CD4-positive, alpha-beta memory T cell (primary cell): ENCODE data around the gene IRF2BP1. TPM values are rescaled to one million over a fixed set of nuclear protein-coding genes. Genes with fewer than 3 reads are reported as not detected.

Experiments
- CTCF ChIA-PET: fragments of 350-600 bp; sonication (Branson Sonifier 250); formaldehyde crosslinking; loops from one replicate; lab custom pipeline; 2021; ENCODE audit warnings: inconsistent platforms; ENCODE audit not compliant: partially characterized antibody; lab: Charles Lee
- POLR2A ChIA-PET: fragments of 350-600 bp; sonication (Branson Sonifier 250); formaldehyde crosslinking; loops from one replicate; lab custom pipeline; 2021; ENCODE audit not compliant: partially characterized antibody; lab: Charles Lee
- DNase-seq, 5 donors: peaks; one replicate each; pipeline versions ENCODE4 v3.0.0 to v3.0.0-alpha.2; 2020 to 2022; ENCODE audit warnings: mixed read lengths in 1 of 5
- H3K27ac ChIP-seq: one replicate; pipeline ENCODE4 v1.7.0; 2013; ENCODE audit warnings: low read depth, low read length
- H3K27me3 ChIP-seq: 2 replicates; pipeline ENCODE4 v1.7.0; 2013; ENCODE audit warnings: mild to moderate bottlenecking, low read length, moderate library complexity; ENCODE audit not compliant: insufficient read depth
- H3K36me3 ChIP-seq: 2 replicates; pipeline ENCODE4 v1.7.0; 2013; ENCODE audit warnings: mild to moderate bottlenecking, low read length, moderate library complexity; ENCODE audit not compliant: insufficient read depth
- H3K4me1 ChIP-seq: 2 replicates; pipeline ENCODE4 v1.7.0; 2013; ENCODE audit warnings: mild to moderate bottlenecking, low read length, moderate library complexity; ENCODE audit not compliant: insufficient read depth
- H3K4me3 ChIP-seq, 2 donors: one replicate each; pipeline ENCODE4 v1.7.0; 2013; ENCODE audit warnings: low read length in 2 of 2, mild to moderate bottlenecking in 1 of 2
- H3K9me3 ChIP-seq, 2 donors: one replicate each; pipeline ENCODE4 v1.7.0; 2013; ENCODE audit warnings: low read length in 2 of 2, control low read depth in 1 of 2; ENCODE audit not compliant: control insufficient read depth in 1 of 2
- H3K27ac Mint-ChIP-seq, 7 donors: one replicate each; pipeline ENCODE4 v1.8.0; 2020 to 2021; ENCODE audit warnings: mixed read lengths in 7 of 7, mild to moderate bottlenecking in 6 of 7, inconsistent platforms in 3 of 7, moderate library complexity in 3 of 7
- H3K27me3 Mint-ChIP-seq, 2 donors: one replicate each; pipeline ENCODE4 v1.8.0; 2020 to 2021; ENCODE audit warnings: mixed read lengths in 2 of 2
- H3K36me3 Mint-ChIP-seq, 2 donors: one replicate each; pipeline ENCODE4 v1.8.0; 2020 to 2021; ENCODE audit warnings: mixed read lengths in 2 of 2, inconsistent platforms in 1 of 2, mild to moderate bottlenecking in 1 of 2
- H3K4me1 Mint-ChIP-seq, 4 donors: one replicate each; pipeline ENCODE4 v1.8.0; 2020 to 2021; ENCODE audit warnings: mixed read lengths in 4 of 4, mild to moderate bottlenecking in 1 of 4
- H3K4me3 Mint-ChIP-seq, 8 donors: one replicate each; pipeline ENCODE4 v1.8.0; 2020 to 2021; ENCODE audit warnings: mixed read lengths in 8 of 8, mild to moderate bottlenecking in 7 of 8, moderate library complexity in 6 of 8, inconsistent platforms in 3 of 8
- H3K9me3 Mint-ChIP-seq, 8 donors: one replicate each; pipeline ENCODE4 v1.8.0; 2020 to 2021; ENCODE audit warnings: mixed read lengths in 8 of 8, mild to moderate bottlenecking in 5 of 8, inconsistent platforms in 3 of 8, moderate library complexity in 1 of 8
- intact Hi-C: fragments of 100-400 bp; cut with micrococcal nuclease; formaldehyde crosslinking; loops from one replicate; pipeline ENCODE4 v1.15.1; 2023
- polyA plus RNA-seq, 2 donors: library from polyadenylated mRNA; unstranded; fragments of 300-500 nt; fragmentation: Illumina TruSeq; gene quantifications; one replicate each; pipeline ENCODE4 v1.2.3, GENCODE V29; 2021
- total RNA-seq, 2 experiments: library from RNA; stranded (reverse); gene quantifications; one replicate each; pipeline ENCODE4 v1.2.3, GENCODE V29; 2021

IRF2BP1 gene
- total and polyA plus RNA-seq, 4 experiments from 2014 or later: 2.4 to 35.8 (median 21.0) TPM

GRCh38 chr19:45862271-45862563, 23.7 kb downstream of the IRF2BP1 start:
- Mint-ChIP-seq H3K9me3 (peaks cover 0 to 6% (median 0%) of the 10 kb centered on the region in 8 donors), H3K4me1 (peaks cover 19 to 42% (median 28%) of the 10 kb centered on the region in 4 donors), H3K4me3 (peak overlapping the region; percentile 88 to 100 (median 97)), H3K36me3 (peaks cover 9 to 18% of the 10 kb centered on the region in 2 donors), H3K27ac (peak overlapping the region; percentile 68 to 100 (median 97)), H3K27me3 (peaks cover 1 to 6% of the 10 kb centered on the region in 2 donors)
- H3K36me3 ChIP-seq: peaks cover 10% of the 10 kb centered on the region
- POLR2A ChIA-PET: interaction anchor here (0.7 to 3.7 kb wide), 6 partner anchors 12 to 684 kb away, joined by 3 to 47 read pairs (median 12); partner anchors contain the start of genes BLOC1S3, IRF2BP1, MYPOP and SIX5
- H3K27ac ChIP-seq: peak overlapping the region; percentile 85
- no peak for DNase-seq
- H3K27me3 ChIP-seq: no peaks in the 10 kb centered on the region
- intact Hi-C loops: loop anchor here (2.0 kb wide), 4 partner anchors 65 to 155 kb away; partner anchors contain the start of genes DMWD and FBXO46
- CTCF ChIA-PET: interaction anchor here (2.0 to 4.3 kb wide), 2 partner anchors 21 to 46 kb away, joined by 6 to 38 read pairs; no protein-coding TSS in a partner anchor
- H3K4me3 ChIP-seq: peak overlapping the region; percentile 66 to 84
- H3K4me1 ChIP-seq: peaks cover 23% of the 10 kb centered on the region
- H3K9me3 ChIP-seq: no peaks in the 10 kb centered on the region

- H3K27me3 Mint-ChIP-seq: peaks cover 1 to 6% of the 10 kb centered on the region in 2 donors
- peaks cover 9 to 18% of the 10 kb centered on the region in 2 donors for H3K36me3 Mint-ChIP-seq
- H3K9me3 ChIP-seq: no peaks in the 10 kb centered on the region
- POLR2A ChIA-PET: interaction anchor here (0.6 to 1.2 kb wide), 2 partner anchors 43 to 130 kb away, joined by 3 read pairs; partner anchors contain the start of gene FBXO46
- no peaks in the 10 kb centered on the region for H3K27me3 ChIP-seq
- peaks cover 19 to 43% (median 28%) of the 10 kb centered on the region in 4 donors for H3K4me1 Mint-ChIP-seq
- CTCF ChIA-PET: interaction anchor here (1.3 kb wide), 1 partner anchor 43 kb away, joined by 5 read pairs; no protein-coding TSS in a partner anchor
- peaks cover 0 to 6% (median 0%) of the 10 kb centered on the region in 8 donors for H3K9me3 Mint-ChIP-seq
- no peak overlapping the region for H3K4me3 ChIP-seq
- H3K27ac Mint-ChIP-seq: peak overlapping the region in 3 of 7 donors; percentile 9 to 68 (median 42)
- H3K27ac ChIP-seq: no peak overlapping the region
- no peak for DNase-seq
- H3K4me3 Mint-ChIP-seq: peak overlapping the region in 4 of 8 donors; percentile 20 to 62 (median 42)
- peaks cover 10% of the 10 kb centered on the region for H3K36me3 ChIP-seq
- intact Hi-C loops: no loop called here
- H3K4me1 ChIP-seq: peaks cover 23% of the 10 kb centered on the region
Observed at GRCh38 chr19:45860359-45861259, 25.3 kb downstream of the IRF2BP1 start.

- Histone ChIP-seq H3K27me3 (no peaks in the 10 kb centered on the region), H3K4me1 (no peaks in the 10 kb centered on the region), H3K27ac (no peak overlapping the region), H3K36me3 (peaks cover 45% of the 10 kb centered on the region), H3K9me3 (no peaks in the 10 kb centered on the region), H3K4me3 (no peak overlapping the region)
- no peak overlapping the region for H3K27ac Mint-ChIP-seq
- peaks cover 5 to 11% (median 9%) of the 10 kb centered on the region in 4 donors for H3K4me1 Mint-ChIP-seq
- H3K4me3 Mint-ChIP-seq: no peak overlapping the region
- H3K9me3 Mint-ChIP-seq: no peaks in the 10 kb centered on the region
- intact Hi-C loops: no loop called here
- ChIA-PET POLR2A (no interaction called here), CTCF (interaction anchor here (1.3 kb wide), 1 partner anchor 10 kb away, joined by 3 read pairs; the partner anchor contains the start of gene FOXA3)
- no peak for DNase-seq
- peaks cover 25 to 50% of the 10 kb centered on the region in 2 donors for H3K36me3 Mint-ChIP-seq
- no peaks in the 10 kb centered on the region for H3K27me3 Mint-ChIP-seq
Observed at GRCh38 chr19:45854167-45854778, 31.7 kb downstream of the IRF2BP1 start.

DNA sequence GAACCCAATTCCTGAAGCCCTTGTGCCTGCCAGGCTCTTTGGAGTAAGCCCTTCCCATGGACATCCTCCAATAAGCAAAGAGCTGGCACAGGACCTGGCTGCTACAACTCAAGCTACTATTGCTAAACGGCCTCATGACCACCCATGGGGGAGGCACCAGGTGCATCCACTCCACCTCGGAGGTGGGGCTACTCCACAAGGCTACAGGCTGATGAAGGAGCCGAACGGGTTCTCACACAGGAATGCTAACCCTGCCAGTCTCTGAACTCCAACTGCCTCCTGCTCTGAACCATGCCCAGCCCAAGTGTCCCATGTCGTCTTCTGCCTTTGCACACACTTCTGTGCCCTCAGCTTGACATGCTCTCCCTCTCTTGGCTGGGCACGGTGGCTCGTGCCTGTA, 33.0 kb downstream of the IRF2BP1 start:
- no peak for DNase-seq
- H3K36me3 Mint-ChIP-seq: peaks cover 21 to 54% of the 10 kb centered on the region in 2 donors
- H3K4me1 Mint-ChIP-seq: peaks cover 0 to 5% (median 3%) of the 10 kb centered on the region in 4 donors
- H3K9me3 Mint-ChIP-seq: no peaks in the 10 kb centered on the region
- H3K36me3 ChIP-seq: peaks cover 54% of the 10 kb centered on the region
- CTCF ChIA-PET: no interaction called here
- H3K9me3 ChIP-seq: no peaks in the 10 kb centered on the region
- intact Hi-C loops: no loop called here
- no peaks in the 10 kb centered on the region for H3K27me3 Mint-ChIP-seq
- no peak overlapping the region for H3K4me3 Mint-ChIP-seq
- no peak overlapping the region for H3K27ac ChIP-seq
- no peak overlapping the region for H3K4me3 ChIP-seq
- POLR2A ChIA-PET: no interaction called here
- H3K4me1 ChIP-seq: no peaks in the 10 kb centered on the region
- no peaks in the 10 kb centered on the region for H3K27me3 ChIP-seq
- peak overlapping the region in 2 of 7 donors; percentile 42 to 74 for H3K27ac Mint-ChIP-seq

- Histone ChIP-seq H3K4me3 (no peak overlapping the region), H3K36me3 (peaks cover 59% of the 10 kb centered on the region), H3K9me3 (no peaks in the 10 kb centered on the region), H3K27ac (no peak overlapping the region), H3K4me1 (no peaks in the 10 kb centered on the region), H3K27me3 (no peaks in the 10 kb centered on the region)
- peaks cover 0 to 4% (median 2%) of the 10 kb centered on the region in 4 donors for H3K4me1 Mint-ChIP-seq
- intact Hi-C loops: no loop called here
- no peak overlapping the region for H3K4me3 Mint-ChIP-seq
- no peak for DNase-seq
- H3K27me3 Mint-ChIP-seq: no peaks in the 10 kb centered on the region
- ChIA-PET CTCF (no interaction called here), POLR2A (no interaction called here)
- peaks cover 27 to 61% of the 10 kb centered on the region in 2 donors for H3K36me3 Mint-ChIP-seq
- no peaks in the 10 kb centered on the region for H3K9me3 Mint-ChIP-seq
- no peak overlapping the region for H3K27ac Mint-ChIP-seq
Observed at GRCh38 chr19:45852145-45852750, 33.7 kb downstream of the IRF2BP1 start.

- no peak overlapping the region for H3K27ac Mint-ChIP-seq
- Histone ChIP-seq H3K9me3 (no peaks in the 10 kb centered on the region), H3K4me3 (no peak overlapping the region), H3K4me1 (no peaks in the 10 kb centered on the region), H3K36me3 (peaks cover 74% of the 10 kb centered on the region), H3K27ac (no peak overlapping the region), H3K27me3 (no peaks in the 10 kb centered on the region)
- intact Hi-C loops: no loop called here
- H3K27me3 Mint-ChIP-seq: no peaks in the 10 kb centered on the region
- DNase-seq: no peak
- ChIA-PET POLR2A (no interaction called here), CTCF (interaction anchor here (0.7 to 1.0 kb wide), 2 partner anchors 24 to 80 kb away, joined by 3 read pairs; partner anchors contain the start of gene SIX5)
- no peaks in the 10 kb centered on the region for H3K9me3 Mint-ChIP-seq
- H3K4me3 Mint-ChIP-seq: no peak overlapping the region
- peaks cover 45 to 69% of the 10 kb centered on the region in 2 donors for H3K36me3 Mint-ChIP-seq
- peaks cover 0 to 7% (median 4%) of the 10 kb centered on the region in 4 donors for H3K4me1 Mint-ChIP-seq
Observed at GRCh38 chr19:45848922-45849321, 37.0 kb downstream of the IRF2BP1 start.
